ENCODE measurements around the gene TTLL9. TPM values are rescaled to one million over a fixed set of nuclear protein-coding genes. Genes with fewer than 3 reads are reported as not detected.

TTLL9 gene
- total and polyA plus RNA-seq, 2 of the 13 experiments (the other 11 are each of a cell fraction or from before 2014, with no cell fraction given), result not detected

DNA sequence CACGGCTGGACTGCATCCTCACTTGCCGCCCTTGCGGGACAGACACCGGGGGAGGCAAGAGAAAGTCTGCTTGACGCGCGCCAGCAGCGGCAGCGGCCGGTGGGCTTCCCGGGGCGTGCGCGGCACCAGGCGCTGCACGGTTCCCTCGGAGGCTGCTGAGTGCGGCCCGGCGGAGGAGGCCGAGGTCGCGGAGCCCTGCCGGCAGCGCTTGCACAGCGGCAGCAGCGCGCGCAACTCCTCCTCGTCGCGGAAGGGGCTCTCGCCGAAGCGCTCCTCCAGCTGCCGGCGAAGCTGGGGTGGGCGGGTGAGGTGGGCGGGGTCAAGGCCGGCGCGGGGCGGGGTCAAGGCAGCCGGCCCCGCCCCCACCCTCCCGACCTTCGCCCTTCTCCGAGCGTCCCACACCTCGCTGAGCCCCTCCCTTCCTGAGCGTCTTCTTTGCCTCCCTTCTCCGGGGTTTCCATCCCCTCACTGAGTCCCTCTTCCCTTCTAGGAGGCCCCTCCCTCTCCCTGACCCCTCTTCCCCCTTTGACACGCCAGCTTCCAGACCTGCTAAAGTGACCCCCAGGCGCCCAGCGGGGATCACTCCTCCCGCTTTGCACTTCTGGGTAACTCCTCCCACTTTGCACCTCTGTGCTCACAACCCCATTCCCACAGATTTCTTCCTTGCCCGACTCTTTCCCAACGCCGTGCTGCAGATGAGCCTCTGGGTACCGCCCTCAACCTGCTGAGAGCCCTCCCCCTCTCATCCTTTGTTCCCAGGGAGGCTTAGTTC is 8.9 kb upstream of the TTLL9 start (continued):
- TF ChIP-seq, protein P1, sequence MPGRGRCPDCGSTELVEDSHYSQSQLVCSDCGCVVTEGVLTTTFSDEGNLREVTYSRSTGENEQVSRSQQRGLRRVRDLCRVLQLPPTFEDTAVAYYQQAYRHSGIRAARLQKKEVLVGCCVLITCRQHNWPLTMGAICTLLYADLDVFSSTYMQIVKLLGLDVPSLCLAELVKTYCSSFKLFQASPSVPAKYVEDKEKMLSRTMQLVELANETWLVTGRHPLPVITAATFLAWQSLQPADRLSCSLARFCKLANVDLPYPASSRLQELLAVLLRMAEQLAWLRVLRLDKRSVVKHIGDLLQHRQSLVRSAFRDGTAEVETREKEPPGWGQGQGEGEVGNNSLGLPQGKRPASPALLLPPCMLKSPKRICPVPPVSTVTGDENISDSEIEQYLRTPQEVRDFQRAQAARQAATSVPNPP (CRISPR knock-in tag; IDR thresholded peaks at IDR 0.05), result no peak
- no peak for TF ChIP-seq ZNF737 (CRISPR knock-in tag; IDR thresholded peaks at IDR 0.05; ENCODE audit: borderline replicate concordance)
- peak; percentile 78 for TF ChIP-seq THAP11 (CRISPR knock-in tag; IDR thresholded peaks at IDR 0.05)
- no peak for TF ChIP-seq ZSCAN25 (CRISPR knock-in tag; IDR thresholded peaks at IDR 0.05)
- TF ChIP-seq ZBTB1 (CRISPR knock-in tag; IDR thresholded peaks at IDR 0.05; ENCODE audit: borderline replicate concordance), result no peak
- no peak for TF ChIP-seq HCFC1 (IDR thresholded peaks at IDR 0.05; ENCODE audit: low read depth, low read length)
- no peak for TF ChIP-seq ZNF317 (CRISPR knock-in tag; IDR thresholded peaks at IDR 0.05)
- TF ChIP-seq, protein P2, sequence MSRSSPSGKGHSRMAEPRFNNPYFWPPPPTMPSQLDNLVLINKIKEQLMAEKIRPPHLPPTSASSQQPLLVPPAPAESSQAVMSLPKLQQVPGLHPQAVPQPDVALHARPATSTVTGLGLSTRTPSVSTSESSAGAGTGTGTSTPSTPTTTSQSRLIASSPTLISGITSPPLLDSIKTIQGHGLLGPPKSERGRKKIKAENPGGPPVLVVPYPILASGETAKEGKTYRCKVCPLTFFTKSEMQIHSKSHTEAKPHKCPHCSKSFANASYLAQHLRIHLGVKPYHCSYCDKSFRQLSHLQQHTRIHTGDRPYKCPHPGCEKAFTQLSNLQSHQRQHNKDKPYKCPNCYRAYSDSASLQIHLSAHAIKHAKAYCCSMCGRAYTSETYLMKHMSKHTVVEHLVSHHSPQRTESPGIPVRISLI (CRISPR knock-in tag; IDR thresholded peaks at IDR 0.05; ENCODE audit: borderline replicate concordance), result no peak
- TF ChIP-seq ZNF703 (CRISPR knock-in tag; IDR thresholded peaks at IDR 0.05; ENCODE audit: borderline replicate concordance), result no peak
- no peak for TF ChIP-seq ZNF260 (CRISPR knock-in tag; IDR thresholded peaks at IDR 0.05; ENCODE audit: borderline replicate concordance, low read depth)
- peak; percentile 62; the same call in 1 of the 2 replicates for TF ChIP-seq EED (CRISPR knock-in tag; IDR thresholded peaks at IDR 0.05)
- no peak for TF ChIP-seq KLF9 (CRISPR knock-in tag; IDR thresholded peaks at IDR 0.05; ENCODE audit: low read depth)
- no peak for TF ChIP-seq PAF1 (CRISPR knock-in tag; IDR thresholded peaks at IDR 0.05)
- TF ChIP-seq, protein P3, sequence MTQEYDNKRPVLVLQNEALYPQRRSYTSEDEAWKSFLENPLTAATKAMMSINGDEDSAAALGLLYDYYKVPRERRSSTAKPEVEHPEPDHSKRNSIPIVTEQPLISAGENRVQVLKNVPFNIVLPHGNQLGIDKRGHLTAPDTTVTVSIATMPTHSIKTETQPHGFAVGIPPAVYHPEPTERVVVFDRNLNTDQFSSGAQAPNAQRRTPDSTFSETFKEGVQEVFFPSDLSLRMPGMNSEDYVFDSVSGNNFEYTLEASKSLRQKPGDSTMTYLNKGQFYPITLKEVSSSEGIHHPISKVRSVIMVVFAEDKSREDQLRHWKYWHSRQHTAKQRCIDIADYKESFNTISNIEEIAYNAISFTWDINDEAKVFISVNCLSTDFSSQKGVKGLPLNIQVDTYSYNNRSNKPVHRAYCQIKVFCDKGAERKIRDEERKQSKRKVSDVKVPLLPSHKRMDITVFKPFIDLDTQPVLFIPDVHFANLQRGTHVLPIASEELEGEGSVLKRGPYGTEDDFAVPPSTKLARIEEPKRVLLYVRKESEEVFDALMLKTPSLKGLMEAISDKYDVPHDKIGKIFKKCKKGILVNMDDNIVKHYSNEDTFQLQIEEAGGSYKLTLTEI (CRISPR knock-in tag; conservative IDR thresholded peaks at IDR 0.05), result no peak
- TF ChIP-seq EP300 (IDR thresholded peaks at IDR 0.05; ENCODE audit: low read depth in 2 of 2, low read length in 2 of 2), result no peak; a peak in 1 of 4 replicates
- TF ChIP-seq EP300 (CRISPR knock-in tag; IDR thresholded peaks at IDR 0.05; ENCODE audit: borderline replicate concordance), result 0 out of 2 replicates have a peak, but pooled peaks have one; percentile 17
- TF ChIP-seq SAP130 (CRISPR knock-in tag; IDR thresholded peaks at IDR 0.05; ENCODE audit: low read depth), result peak; percentile 54
- TF ChIP-seq NR2F1 (CRISPR knock-in tag; IDR thresholded peaks at IDR 0.05), result peak in 1 of 2 experiments; percentile 60; a peak in 2 of 4 replicates
- TF ChIP-seq, protein P4, sequence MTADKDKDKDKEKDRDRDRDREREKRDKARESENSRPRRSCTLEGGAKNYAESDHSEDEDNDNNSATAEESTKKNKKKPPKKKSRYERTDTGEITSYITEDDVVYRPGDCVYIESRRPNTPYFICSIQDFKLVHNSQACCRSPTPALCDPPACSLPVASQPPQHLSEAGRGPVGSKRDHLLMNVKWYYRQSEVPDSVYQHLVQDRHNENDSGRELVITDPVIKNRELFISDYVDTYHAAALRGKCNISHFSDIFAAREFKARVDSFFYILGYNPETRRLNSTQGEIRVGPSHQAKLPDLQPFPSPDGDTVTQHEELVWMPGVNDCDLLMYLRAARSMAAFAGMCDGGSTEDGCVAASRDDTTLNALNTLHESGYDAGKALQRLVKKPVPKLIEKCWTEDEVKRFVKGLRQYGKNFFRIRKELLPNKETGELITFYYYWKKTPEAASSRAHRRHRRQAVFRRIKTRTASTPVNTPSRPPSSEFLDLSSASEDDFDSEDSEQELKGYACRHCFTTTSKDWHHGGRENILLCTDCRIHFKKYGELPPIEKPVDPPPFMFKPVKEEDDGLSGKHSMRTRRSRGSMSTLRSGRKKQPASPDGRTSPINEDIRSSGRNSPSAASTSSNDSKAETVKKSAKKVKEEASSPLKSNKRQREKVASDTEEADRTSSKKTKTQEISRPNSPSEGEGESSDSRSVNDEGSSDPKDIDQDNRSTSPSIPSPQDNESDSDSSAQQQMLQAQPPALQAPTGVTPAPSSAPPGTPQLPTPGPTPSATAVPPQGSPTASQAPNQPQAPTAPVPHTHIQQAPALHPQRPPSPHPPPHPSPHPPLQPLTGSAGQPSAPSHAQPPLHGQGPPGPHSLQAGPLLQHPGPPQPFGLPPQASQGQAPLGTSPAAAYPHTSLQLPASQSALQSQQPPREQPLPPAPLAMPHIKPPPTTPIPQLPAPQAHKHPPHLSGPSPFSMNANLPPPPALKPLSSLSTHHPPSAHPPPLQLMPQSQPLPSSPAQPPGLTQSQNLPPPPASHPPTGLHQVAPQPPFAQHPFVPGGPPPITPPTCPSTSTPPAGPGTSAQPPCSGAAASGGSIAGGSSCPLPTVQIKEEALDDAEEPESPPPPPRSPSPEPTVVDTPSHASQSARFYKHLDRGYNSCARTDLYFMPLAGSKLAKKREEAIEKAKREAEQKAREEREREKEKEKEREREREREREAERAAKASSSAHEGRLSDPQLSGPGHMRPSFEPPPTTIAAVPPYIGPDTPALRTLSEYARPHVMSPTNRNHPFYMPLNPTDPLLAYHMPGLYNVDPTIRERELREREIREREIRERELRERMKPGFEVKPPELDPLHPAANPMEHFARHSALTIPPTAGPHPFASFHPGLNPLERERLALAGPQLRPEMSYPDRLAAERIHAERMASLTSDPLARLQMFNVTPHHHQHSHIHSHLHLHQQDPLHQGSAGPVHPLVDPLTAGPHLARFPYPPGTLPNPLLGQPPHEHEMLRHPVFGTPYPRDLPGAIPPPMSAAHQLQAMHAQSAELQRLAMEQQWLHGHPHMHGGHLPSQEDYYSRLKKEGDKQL (CRISPR knock-in tag; IDR thresholded peaks at IDR 0.05; ENCODE audit: low read depth), result 0 out of 2 replicates have a peak, but pooled peaks have one; percentile 34
- no peak for TF ChIP-seq SOX6 (IDR thresholded peaks at IDR 0.05)
- TF ChIP-seq SOX6 (CRISPR knock-in tag; IDR thresholded peaks at IDR 0.05), result peak; percentile 58

Measured in HepG2 (cell line).